Left renal cortex interstitium (tissue), 4 donors: ENCODE measurements around the gene MYO1G. TPM values are rescaled to one million over a fixed set of nuclear protein-coding genes. Genes with fewer than 3 reads are reported as not detected.
"Not testable (repeated sequence)": the region's sequence is repeated elsewhere in the genome, so short reads cannot be mapped to it uniquely, and the experiment has no call there.

Experiments
- DNase-seq, 4 donors: peaks; one replicate each; pipeline ENCODE4 v3.0.0-alpha.2; 2013; ENCODE audit warnings: low read depth in 4 of 4, low spot score in 2 of 4, missing footprints in 1 of 4
- polyA plus RNA-seq, 4 donors: library from polyadenylated mRNA; unstranded; fragments of 120-200 nt; gene quantifications; one replicate each; pipeline ENCODE4 v1.2.1, GENCODE V29; 2013; ENCODE audit not compliant: insufficient read length in 4 of 4

The MYO1G gene
- under 1 TPM; 0.37 to 0.99 (median 0.63) TPM for polyA plus RNA-seq

DNA sequence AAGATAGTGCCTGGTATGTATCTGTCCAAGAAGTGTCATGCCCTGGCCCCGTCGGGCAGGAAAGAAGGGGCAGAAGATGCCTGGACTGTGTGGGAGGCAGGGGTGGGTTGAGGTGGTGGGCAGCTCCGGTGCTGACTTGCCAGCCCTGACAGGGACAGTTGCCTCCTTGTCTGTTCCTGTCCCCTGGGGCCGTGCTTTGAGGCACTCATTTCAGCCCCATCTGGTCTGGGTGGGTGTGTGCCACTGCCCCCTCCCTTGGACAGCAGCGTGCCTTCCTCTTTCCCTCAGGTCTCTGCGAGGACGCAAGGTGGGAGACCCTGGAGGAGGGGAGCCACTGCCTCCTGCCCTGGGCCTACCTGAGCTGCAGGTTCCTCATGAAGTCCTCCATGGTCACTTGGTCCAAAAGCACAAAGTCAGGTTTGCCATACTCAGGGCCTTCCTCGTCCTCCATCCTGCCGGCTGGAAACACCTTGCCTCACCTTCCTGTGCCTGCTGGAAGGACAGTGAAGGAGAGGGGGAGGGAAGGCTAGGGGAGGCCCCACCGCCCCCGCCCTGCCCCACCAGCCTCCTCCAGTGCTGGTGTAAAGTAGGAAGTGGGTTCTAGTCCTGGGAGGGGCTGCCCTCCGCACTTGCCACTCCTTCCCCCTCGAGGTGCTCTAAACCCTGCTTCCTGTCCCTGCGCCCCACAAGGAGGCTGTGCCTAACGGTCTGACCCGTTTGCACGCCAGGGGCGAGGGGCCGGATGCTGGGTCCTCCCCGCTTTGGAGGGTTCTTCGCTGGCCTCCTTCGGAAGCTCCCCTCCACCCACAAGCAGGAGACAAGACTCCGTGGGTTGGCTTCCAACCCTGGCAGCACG is at the start of gene MYO1G:
TSS of gene MYO1G (minus strand) at position 505 of the 856 bp plus-strand sequence. CDS start at position 451, 54 bp downstream.
- DNase-seq, result no peak

DNA sequence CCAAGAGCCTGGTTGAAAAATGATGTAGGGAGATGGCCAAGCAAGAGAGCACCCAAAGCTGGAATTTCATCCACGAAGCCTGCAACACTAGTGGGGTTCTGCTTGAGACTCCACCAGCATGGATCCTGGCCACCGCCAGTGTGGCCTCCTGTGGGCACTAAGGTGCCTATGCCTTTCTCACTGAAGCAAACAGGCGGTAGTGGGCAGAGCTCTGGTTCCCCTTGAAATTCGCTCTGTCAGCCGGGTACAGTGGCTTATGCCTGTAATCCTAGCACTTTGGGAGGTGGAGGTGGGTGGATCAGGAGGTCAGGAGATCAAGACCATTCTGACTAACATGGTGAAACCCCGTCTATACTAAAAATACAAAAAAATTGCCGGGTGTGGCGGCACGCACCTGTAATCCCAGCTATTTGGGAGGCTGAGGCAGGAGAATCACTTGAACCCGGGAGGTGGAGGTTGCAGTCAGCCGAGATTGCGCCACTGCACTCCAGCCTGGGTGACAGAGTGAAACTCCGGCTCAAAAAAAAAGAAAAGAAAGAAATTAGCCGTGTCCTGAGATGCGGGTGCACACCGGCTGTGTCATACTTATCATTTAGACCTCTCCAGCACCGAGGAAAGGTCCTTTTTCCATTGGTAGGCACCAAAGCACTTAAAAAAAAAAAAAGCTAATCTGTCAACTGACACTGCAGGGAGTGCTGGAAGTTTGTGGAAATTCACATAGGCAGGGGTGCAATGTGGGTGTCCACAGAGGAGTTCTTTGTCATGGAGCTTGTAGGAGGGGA is 49.5 kb upstream of the MYO1G start:
- no peak for DNase-seq

DNA sequence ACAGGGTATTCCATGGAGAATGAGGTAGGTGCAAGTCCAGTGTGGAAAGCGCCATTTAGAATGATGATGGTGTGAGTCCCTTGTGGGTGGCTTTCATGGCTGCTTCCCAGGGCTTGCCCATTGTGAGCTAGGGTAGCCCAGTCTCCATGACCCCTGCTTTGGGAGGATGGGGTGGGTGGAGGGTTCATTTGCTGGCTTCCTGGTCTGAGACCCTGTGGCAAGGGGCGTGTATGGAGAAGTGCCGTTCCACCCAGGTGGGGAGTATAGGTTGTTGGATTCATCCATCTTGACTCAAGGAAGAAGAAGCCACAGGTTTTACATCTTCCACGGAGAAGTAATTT is 48.9 kb upstream of the MYO1G start:
- DNase-seq, result no peak

DNA sequence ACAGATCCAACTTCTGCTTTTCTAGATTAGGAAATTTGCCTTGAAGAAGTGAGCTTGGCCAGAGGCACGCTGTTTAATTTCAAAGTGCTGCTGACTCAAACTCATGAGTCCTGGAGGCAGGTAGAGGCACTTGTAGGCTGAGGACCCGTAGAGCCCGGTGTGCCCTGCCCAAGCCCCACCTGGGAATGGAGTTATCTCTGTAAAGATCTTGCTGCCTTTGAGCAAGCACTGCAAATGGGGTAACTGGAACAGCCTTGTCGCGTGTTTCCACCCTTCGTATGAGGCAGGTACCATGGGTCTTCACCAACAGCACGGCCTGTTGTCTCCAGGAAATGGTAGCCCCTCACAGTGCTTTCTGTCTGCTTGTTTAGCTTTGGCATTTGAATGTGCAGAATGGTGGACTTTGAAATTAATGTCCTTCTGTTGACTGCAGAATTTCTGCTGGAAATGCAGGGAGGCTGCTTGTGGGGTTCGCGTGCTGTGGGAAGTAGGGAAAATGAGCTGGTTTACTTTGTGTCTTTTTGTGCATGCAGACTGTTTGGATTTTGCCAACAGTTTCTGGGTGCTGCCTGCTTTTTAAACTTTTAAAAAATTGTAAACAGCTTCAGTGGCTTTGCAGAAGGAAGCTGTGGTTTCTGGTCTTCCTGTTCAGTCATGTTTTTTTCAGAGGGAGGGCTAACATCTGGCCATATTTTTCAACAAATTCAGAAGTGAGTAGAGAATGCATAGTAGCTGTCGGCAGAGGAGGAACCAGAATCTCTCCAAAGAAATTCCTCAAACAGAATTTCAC is 48.4 kb upstream of the MYO1G start:
- no peak for DNase-seq

DNA sequence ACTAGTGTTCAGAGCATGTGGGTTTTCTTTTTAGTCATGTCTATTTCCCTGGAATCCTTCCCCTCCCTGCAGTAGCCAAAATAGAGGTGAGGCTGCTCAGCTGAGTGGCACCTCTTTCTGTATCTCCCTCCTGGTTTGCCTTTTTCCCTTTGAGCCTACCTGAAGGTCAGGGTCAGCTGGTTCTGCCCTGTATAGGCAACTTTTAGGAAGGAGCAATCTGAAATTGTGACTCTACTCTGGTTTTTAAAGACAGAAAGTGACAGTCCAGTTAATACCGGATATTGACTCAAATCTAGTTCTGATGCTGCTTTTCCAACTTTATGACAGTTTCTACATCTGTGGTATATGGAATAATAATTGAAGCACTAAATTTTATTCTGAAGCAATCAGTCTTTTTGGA is 47.2 kb upstream of the MYO1G start:
- DNase-seq, result no peak

DNA sequence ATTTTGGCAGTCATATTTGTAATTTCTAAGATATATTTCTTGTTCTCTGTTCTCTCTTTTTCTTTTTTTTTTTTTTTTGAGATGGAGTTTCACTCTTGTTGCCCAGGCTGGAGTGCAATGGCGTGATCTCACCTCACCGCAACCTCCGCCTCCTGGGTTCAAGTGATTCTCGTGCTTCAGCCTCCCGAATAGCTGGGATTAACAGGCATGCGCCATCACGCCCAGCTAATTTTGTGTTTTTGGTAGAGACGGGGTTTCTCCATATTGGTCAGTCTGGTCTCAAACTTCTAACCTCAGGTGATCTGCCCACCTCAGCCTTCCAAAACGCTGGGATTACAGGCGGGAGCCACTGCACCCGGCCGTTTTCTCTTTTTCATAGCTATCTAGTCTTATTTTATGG is 46.7 kb upstream of the MYO1G start:
- not testable (repeated sequence) for DNase-seq

DNA sequence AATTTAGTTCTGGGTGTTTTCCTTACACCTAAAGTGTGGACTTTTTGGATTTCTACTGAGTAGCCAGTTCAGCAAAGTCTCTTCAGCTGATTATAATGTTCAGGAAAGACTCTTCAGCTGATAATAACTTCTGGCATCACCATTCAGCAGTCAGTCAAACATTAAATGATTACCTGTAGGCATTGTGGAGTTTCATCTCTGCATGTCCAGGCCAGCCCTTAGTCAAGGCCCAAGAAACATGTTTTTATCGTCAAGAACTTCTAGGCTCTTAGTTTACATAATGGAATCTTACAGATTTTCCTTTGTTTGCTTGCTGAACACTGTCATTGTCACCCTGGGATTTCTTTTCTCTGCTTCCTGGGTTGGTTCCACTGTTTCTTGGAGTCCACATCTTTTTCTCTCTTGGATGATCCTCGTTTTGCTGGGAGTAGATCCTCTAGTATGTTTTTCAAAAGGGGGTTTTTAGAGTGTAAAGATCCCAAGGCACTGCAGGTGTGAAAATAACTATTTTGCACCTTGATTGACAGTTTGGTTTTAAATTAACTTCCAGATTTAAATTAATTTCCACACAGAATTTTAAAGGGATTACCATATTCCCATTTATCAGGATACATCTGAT is 45.4 kb upstream of the MYO1G start:
- DNase-seq, result no peak

DNA sequence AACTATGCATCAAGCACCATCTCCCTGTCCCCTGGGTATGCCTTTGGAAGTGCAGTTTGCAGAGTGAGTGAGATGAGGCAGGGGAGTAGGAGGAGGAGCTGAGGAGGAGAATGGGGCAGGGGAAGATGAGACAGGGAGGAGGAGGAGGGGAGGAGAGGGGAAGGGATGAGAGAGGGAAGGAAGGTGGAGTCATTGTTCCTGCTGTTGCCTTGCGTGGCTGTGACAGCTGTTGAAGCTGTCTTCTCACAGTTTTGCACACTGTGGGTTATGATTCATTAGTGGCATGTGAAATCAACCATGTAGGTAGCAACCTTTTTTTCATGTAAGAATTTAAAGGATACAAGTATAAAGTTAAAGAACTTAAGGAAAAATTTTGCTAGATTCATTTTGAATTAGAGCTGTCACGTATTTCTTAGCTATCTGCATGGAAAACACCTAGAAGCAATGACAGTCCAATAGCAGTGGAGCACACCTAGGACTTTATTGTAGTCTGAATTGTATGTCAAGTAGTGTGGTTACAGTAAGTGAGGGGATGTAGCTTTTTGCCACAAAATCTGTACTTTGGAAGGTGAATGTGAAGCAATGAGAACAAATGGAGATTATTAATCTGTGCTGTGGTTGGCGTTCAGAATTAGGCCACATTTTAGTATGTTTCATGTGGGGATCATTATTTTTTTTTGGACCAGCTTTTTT is 42.9 kb upstream of the MYO1G start:
- DNase-seq, result no peak

DNA sequence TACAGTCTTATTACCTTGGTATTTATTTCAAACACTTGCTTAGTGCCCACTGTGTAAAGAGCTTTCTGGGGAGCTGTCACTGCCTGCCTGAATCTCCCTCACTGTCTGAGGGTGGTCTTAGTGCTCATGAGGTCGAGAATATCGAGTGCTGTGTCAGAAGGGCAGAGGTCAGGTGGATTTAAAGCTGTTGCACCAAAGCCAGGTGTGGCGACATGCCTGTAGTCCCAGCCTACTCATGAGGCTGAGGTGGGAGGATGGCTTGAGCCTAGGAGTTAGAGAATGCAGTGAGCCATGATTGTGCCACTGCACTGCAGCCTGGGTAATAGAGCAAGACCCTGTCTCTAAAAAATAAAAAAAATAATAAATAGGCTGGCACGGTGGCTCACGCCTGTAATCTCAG is 42.1 kb upstream of the MYO1G start:
- no peak for DNase-seq

DNA sequence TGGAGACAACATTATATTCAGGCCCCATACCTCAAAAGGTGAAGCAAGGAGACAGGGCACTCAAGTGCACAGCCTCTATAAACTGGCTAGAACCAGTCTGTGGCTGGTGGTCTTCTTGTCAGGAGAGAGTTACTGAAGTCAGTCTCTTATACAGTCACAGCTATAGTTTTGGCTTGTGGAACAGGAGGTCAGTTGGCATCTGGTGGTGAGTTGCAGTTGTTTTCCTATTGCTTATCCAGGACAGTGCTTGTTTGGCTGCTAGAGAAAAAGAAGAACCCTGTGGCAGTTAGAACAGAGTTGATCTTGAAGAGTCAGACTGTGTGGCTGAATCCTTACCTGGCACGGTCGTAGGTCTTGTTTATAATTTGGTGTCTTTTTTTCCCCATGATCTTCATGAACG is 38.4 kb upstream of the MYO1G start:
- DNase-seq, result no peak

DNA sequence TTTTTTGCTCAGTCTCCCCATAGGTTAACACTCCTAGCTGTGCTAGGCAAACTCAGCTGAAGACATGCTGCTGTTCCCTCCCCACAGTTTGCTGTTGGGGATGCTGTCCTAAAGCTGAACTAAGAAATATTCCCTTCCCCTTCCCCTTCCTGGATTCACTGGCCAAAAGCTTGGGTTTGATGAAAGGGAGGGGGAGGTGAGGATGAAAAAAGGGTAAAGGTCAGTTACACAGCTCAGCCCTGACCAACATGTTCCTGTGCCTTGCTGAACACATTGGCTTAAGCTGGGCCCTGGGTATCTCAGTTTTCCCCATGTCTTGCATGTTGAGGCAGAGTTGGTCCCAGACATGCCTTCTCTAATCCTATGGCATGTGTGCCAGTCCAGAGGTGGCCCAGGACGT is 36.5 kb upstream of the MYO1G start:
- no peak for DNase-seq

DNA sequence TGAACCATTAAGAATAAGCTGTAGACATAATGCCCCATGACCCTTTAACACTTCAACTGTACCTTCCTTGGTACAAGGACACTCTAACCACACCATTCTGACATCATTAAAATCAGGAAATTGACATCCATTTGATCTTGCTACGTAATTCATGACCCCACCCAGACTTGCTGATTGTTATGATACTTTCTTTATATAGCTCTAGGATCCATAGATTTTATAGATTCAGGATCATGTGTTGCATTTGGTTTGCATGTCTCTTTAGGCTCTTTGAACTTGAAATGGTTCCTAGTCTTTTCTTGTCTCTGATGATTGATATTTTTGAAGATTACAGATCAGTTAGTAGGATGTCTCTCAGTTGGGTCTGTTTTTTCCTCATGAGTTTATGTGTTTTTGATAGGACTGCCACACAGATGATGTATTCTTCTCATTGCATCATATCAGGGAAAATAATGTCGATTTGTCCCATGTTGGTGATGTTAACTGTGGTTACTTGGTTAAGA is 34.7 kb upstream of the MYO1G start:
- no peak for DNase-seq

DNA sequence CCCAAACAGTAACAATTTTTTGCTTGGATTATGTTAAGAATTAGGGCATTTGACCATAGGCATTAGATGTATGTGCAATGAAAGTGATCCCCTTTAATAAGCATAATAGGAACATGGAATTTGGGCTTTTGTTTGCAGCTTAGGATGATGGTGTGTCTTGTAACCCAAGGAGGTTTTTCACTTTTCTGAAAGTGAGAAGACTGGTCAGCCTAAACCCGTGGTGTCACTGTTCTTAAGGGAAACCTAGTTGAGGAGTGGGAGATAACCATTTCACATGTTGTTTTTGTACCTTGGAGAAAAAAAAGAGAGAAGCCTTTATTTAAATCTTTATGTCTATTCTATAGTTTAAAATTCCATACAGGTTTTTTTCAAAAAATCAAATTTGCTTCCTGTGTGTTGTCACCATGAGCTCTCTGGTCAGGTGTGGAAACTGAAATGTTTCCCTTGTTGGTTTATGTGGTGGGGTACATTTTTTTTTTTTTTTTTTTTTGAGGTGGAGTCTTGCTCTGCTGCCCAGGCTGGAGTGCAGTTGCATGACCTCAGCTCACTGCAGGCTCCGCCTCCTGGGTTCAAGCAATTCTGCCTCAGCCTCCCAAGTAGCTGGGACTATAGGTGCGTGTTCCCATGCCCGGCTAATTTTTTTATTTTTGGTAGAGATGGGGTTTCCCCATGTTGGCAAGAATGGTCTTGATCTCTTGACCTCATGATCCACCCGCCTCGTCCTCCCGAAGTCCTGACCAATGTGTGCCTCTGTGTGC is 28.9 kb upstream of the MYO1G start:
- DNase-seq, result no peak

DNA sequence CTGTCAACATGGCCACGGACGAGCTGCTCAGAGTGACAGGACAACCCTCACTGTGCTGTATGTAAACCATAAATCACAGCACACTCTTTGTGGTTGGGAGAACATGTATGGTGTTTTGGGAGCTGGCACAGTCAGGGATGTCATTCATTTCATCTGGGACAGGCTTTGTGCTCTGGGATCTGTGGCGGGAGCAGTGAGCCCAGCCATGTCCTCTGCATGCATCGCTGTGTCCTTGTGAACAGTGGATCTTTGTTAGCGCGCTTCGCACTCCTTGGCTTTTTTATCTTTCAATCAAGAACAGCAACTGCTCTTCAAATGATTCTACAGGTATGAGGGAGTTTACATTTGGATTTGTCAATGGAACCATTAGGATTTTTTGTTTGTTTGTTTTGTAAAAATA is 28.3 kb upstream of the MYO1G start:
- DNase-seq, result no peak

DNA sequence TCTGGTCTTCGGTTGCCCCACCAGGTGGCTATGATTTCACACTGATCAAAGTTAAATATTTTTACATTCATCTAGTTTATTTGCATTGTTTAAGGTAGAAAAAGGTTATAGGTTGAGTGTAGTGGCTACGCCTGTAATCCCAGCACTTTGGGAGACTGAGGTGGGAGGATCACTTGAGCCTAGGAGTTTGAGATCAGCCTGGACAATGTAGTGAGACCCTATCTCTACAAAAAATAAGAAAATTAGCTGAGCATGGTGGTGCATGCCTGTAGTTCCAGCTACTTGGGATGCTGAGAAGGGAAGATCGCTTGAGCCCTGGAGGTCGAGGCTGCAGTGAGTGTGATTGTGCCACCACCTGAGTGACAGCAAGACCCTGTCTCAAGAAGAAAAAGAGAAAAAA is 25.0 kb upstream of the MYO1G start:
- no peak for DNase-seq

DNA sequence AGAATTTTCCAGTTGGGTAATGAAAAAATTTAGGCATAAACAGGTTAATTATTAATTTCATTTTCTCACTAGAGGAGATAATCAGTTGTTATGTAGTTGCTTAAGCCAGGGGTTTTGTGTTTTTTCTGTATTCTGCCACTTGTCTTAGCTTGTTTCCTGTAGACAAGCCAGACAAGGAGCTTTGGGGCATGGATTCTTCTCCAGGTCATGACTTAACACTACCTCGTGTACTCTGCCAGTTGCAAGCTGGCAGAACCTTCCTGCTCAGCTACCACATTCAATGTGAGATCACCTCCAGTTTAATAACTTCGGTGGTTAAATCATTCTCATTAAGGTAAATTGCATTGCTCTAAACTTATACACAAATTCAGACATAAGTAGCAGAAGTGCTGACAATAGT is 23.0 kb upstream of the MYO1G start:
- no peak for DNase-seq

DNA sequence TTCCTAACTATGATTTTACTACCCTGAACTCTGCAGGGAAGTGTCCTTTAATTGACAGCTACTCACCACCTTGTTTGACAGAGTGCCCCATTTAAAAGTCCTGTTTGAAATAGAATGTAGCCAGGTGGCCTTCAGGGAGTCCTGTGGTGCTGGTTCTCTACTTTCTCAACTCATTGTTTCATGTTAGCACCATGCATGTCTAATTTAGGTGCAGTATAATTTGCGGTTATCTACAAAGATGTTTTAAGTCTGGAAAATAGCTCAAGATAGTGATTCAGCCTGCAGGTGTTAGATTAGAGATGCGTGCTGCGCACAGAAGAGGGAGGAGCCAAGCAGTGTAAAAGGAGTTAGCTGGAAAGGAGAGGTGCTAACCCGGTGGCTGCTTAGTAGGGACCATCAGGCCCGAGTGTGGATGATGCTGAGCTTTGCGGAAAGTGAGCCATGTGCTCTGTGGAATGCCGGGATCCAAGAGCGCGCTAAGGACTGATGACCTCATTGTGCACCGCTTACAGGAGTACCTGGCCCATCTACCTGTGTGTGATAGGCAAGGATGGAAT is 22.4 kb upstream of the MYO1G start:
- no peak for DNase-seq

DNA sequence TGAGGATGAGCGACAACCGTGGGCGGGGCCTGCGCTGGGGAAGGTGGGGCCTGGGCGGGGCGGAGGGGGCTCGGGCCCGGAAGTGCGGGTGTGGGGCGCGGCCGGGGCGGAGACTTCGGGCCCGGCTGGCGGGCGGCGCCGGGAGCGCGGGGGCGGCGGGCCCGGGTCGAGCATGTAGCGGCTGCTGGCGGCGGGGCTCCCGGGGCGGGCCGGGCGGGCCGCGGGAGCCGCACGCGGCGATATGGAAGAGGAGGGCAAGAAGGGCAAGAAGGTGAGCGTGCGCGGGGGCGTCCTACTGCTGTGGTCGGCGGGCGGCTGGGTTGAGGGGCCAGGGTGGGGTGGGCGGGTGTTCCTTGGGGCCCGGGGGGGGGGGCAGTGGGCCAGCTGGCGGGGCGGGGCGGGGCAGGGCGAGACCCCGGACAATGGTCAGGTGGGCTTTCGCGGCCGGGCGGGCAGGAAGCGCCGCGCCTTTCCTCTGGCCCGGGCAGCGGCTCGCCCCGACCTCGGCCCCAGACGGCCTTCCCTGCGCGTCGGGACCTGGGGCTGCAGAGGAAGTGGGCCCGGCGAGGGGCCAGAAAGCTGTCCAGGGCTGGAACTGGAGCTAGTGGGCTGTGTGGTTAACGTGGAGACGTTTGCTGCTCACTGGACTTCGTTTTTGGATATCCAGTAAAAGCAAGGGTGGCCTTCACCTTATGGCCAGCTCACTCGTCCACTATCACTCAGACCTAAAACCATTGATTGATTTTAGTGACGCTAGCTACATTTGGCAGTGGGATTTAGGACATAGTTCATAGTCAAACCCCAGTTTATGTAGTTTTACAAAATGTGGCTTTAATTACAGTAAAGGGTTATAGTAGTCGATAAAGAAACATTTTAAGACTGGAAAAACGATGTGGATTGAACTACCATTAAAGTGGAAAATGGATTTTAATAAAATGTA is 21.5 kb upstream of the MYO1G start, which contains the start of gene CCM2:
TSS of gene CCM2 (plus strand) at position 109 of the 940 bp plus-strand sequence. CDS start at position 242, 133 bp downstream.
- peak in 1 of 4 donors; percentile 29 for DNase-seq
